AG04450 (cell line): ENCODE measurements around the gene TRIM47. TPM values are rescaled to one million over a fixed set of nuclear protein-coding genes. Genes with fewer than 3 reads are reported as not detected.

Source experiments
- CTCF ChIA-PET: fragments of 300-600, 350-600 bp; formaldehyde crosslinking; extraction: SDS; loops from one replicate; lab custom pipeline; 2022; ENCODE audit warnings: antibody characterized with exemption, inconsistent platforms; lab: Charles Lee
- POLR2A ChIA-PET: fragments of 350-600 bp; formaldehyde crosslinking; extraction: SDS; loops from one replicate; lab custom pipeline; 2021; ENCODE audit warnings: antibody characterized with exemption, inconsistent platforms; lab: Yijun Ruan, JAX
- DNase-seq: peaks from one replicate; pipeline ENCODE4 v3.0.0-alpha.2; 2011; ENCODE audit warnings: low read depth, low spot score
- H3K27ac ChIP-seq: one replicate; pipeline ENCODE4 v1.5.1; 2012; ENCODE audit warnings: low read depth, low read length, control low read depth
- H3K27me3 ChIP-seq: one replicate; pipeline ENCODE4 v1.6.0; 2012; ENCODE audit warnings: low read length; ENCODE audit not compliant: control insufficient read depth, insufficient read depth
- H3K4me3 ChIP-seq: 2 replicates; pipeline ENCODE4 v1.5.1; 2011; ENCODE audit warnings: mild to moderate bottlenecking, low read depth, low read length, control low read depth
- H3K9me3 ChIP-seq: 2 replicates; pipeline ENCODE4 v1.5.1; 2012; ENCODE audit warnings: low read length; ENCODE audit not compliant: control insufficient read depth, insufficient read depth
- CTCF ChIP-seq: IDR thresholded peaks from 2 replicates; pipeline ENCODE4 v1.5.1; 2011; ENCODE audit warnings: low read depth, low read length, control low read depth, inconsistent platforms
- polyA plus RNA-seq: library from polyadenylated mRNA; depleted of rRNA; stranded (reverse); fragments of >200 nt; gene quantifications from 2 replicates; pipeline ENCODE4 v1.2.3, GENCODE V29; 2011

TRIM47 gene
- polyA plus RNA-seq, 1 experiment: 5.7 TPM

DNA sequence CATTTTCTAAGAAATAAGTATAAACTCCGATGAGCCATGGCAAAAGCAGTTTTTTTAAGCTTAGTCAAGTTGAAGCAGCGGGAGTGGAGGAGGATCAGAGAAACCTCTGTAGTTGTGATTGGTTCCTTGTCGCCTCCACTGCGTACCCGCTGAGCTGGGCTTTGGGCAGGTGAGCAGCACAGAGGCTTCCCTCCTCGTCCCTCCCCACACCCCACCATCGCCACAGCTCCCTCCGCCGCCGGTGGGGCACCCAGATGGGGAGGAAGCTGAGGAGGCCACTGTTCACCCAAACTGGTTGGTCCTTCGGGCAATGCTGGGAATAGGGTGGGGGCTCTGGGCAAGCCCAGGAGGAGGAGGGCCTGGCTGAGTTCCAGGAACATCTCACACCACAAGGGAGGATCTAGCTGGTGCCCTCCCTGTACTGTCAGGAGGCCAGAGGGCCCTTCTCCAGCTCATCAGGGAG is 31.5 kb upstream of the TRIM47 start:
- no peak for TF ChIP-seq CTCF
- no peak overlapping the region for H3K27ac ChIP-seq
- H3K9me3 ChIP-seq: no peaks in the 10 kb centered on the region
- H3K4me3 ChIP-seq: no peak overlapping the region
- ChIA-PET POLR2A (interaction anchor here (1.0 kb wide), 1 partner anchor 130 kb away, joined by 3 read pairs; no protein-coding TSS in a partner anchor), CTCF (interaction anchor here (0.7 to 1.5 kb wide), 3 partner anchors 18 to 104 kb away, joined by 3 to 5 read pairs (median 4); no protein-coding TSS in a partner anchor)
- no peaks in the 10 kb centered on the region for H3K27me3 ChIP-seq
- no peak for DNase-seq

DNA sequence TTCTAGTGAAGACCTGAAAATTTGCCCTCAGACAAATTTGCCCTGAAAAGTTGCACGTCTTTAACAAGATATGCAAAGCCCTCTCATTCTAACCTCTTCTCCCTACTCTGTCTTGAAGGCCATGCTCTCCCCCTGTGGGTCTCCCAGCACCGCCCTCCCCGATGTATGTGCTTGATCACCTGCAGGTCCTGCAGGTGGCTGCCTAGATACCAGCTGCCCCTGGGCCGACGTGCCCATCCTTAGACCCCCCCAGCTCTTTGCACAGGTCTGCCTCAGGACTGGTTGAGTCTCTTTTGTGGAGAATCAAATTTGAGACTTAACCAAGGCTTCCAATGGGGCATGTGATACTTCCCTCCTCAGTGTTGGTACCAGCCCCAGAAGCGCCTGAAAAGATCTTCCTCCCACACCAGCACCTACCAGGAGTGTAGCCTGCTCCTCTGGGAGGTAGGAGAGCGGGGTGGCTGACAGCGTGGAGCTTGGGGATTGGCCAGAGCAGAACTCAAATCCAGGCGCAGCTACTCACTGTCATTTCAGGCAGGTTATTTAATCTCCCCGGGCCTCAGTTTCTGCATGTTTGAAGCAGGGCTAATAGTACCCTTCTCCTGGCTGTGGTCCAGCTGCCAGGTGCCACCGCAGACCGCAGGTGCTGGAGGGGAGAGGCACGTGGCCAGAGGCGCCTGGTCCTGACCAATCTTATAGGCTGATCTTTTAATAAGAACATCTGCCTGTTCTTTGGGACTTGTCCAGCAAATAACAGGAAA is 30.9 kb upstream of the TRIM47 start:
- no peak overlapping the region for H3K4me3 ChIP-seq
- H3K9me3 ChIP-seq: no peaks in the 10 kb centered on the region; the same call in 1 of the 2 replicates
- no peak for DNase-seq
- TF ChIP-seq CTCF: no peak
- no peaks in the 10 kb centered on the region for H3K27me3 ChIP-seq
- POLR2A ChIA-PET: interaction anchor here (0.7 to 1.0 kb wide), 2 partner anchors 129 to 247 kb away, joined by 3 to 4 read pairs; no protein-coding TSS in a partner anchor
- no peak overlapping the region for H3K27ac ChIP-seq
- CTCF ChIA-PET: interaction anchor here (0.7 to 1.5 kb wide), 3 partner anchors 18 to 104 kb away, joined by 3 to 5 read pairs (median 4); no protein-coding TSS in a partner anchor

- CTCF ChIA-PET: interaction anchor here (0.7 kb wide), 1 partner anchor 96 kb away, joined by 5 read pairs; no protein-coding TSS in a partner anchor
- TF ChIP-seq CTCF: no peak
- DNase-seq: no peak
Observed at GRCh38 chr17:75908201-75908600, 29.8 kb upstream of the TRIM47 start.

DNA sequence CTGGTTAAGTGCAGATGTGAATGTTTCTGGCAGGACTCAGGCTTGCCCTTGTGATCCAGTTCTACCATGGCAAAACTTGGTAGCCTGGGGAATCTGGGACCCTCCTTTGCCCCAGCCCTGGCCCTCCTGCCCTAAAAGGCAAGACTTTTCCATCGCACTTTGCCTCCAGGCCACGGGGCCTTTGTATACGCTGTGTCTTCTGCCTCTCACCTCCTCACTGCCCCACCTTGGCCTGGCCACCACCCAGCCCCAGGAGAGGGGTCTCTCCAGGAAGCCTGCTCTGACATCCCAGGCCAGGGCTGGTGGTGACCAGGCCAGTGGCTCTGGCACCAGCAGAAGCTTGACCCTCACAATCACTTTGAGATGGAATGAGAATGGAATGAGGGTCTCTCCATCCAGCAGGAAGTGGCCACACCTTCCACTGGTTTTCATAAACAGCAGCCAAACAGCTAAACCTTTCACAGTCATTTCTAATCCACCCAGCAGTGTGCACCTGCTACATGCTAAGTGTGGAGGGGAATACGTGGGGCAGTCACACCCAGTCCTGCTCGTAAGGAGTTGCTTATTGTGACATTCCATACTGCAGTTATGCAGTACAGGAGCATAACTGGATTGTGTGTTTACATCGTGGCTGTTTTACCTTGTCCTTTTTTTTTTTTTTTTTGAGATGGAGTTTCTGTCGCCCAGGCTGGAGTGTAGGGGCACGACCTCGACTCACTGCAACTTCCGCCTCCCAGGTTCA is 27.9 kb upstream of the TRIM47 start:
- DNase-seq: no peak

More at GRCh38 chr17:75908201-75908600, 29.8 kb upstream of the TRIM47 start:
- no peak overlapping the region for H3K27ac ChIP-seq
- POLR2A ChIA-PET: no interaction called here
- no peak overlapping the region for H3K4me3 ChIP-seq
- no peaks in the 10 kb centered on the region; the same call in 1 of the 2 replicates for H3K9me3 ChIP-seq
- H3K27me3 ChIP-seq: no peaks in the 10 kb centered on the region

More for the DNA sequence above, 27.9 kb upstream of the TRIM47 start:
- Histone ChIP-seq H3K9me3 (no peaks in the 10 kb centered on the region; the same call in 1 of the 2 replicates), H3K4me3 (no peak overlapping the region), H3K27me3 (no peaks in the 10 kb centered on the region), H3K27ac (no peak overlapping the region)
- ChIA-PET CTCF (interaction anchor here (0.5 to 4.5 kb wide), 8 partner anchors 9 to 393 kb away, joined by 3 to 46 read pairs (median 4); partner anchors contain the start of genes CDK3 and TRIM65), POLR2A (interaction anchor here (0.6 to 2.8 kb wide), 4 partner anchors 10 to 101 kb away, joined by 5 to 9 read pairs (median 8); partner anchors contain the start of gene TRIM65)
- no peak for TF ChIP-seq CTCF
